ENCODE measurements around the gene DYSF. TPM values are rescaled to one million over a fixed set of nuclear protein-coding genes. Genes with fewer than 3 reads are reported as not detected.

Gene DYSF
- total RNA-seq, 1 experiment from 2014 or later = 0.89 TPM

- intact Hi-C loops (cut with micrococcal nuclease) = no loop called here
- Histone ChIP-seq H3K27ac (ENCODE audit: low read depth, low read length) (no peak overlapping the region), H3K9me3 (ENCODE audit: control insufficient read depth in 1 of 2, insufficient read depth in 1 of 2, low read depth in 1 of 2, low read length in 2 of 2) (no peaks in the 10 kb centered on the region), H3K4me2 (ENCODE audit: low read length) (no peak overlapping the region), H4K20me1 (ENCODE audit: insufficient read depth) (no peaks in the 10 kb centered on the region), H3K9me2 (ENCODE audit: insufficient read depth) (no peaks in the 10 kb centered on the region), H3K27me3 (ENCODE audit: insufficient read depth, low read length) (peaks cover 4% of the 10 kb centered on the region; the same call in 1 of the 2 replicates), H3K79me2 (ENCODE audit: insufficient read depth, low read length) (no peaks in the 10 kb centered on the region), H3K36me3 (ENCODE audit: control insufficient read depth in 1 of 2, insufficient read depth in 2 of 2, low read length in 2 of 2) (no peaks in the 10 kb centered on the region), H3K4me3 (replicated peaks in 1 of 2; ENCODE audit: low read depth in 1 of 2, low read length in 2 of 2) (no peak overlapping the region), H3K4me1 (ENCODE audit: control insufficient read depth in 1 of 2, insufficient read depth in 2 of 2, low read length in 2 of 2) (no peaks in the 10 kb centered on the region), H3K9ac (ENCODE audit: low read length) (no peak overlapping the region), H2AFZ (ENCODE audit: low read depth, low read length, poor library complexity, severe bottlenecking) (no peak overlapping the region)
- ATAC-seq (no peak), DNase-seq (ENCODE audit: low read depth, low spot score) (no peak)
- TF ChIP-seq CEBPB (IDR thresholded peaks at IDR 0.05; ENCODE audit: low read depth) (no peak), FOSL1 (IDR thresholded peaks at IDR 0.05; ENCODE audit: low read depth) (no peak), POLR2A (IDR thresholded peaks at IDR 0.05; ENCODE audit: borderline replicate concordance, extremely low read depth, insufficient read depth, insufficient read length) (no peak), EGR1 (IDR thresholded peaks at IDR 0.05; ENCODE audit: low read depth) (no peak), JUND (IDR thresholded peaks at IDR 0.05) (no peak), SP1 (IDR thresholded peaks at IDR 0.05; ENCODE audit: low read depth) (no peak), CTCF (IDR thresholded peaks at IDR 0.05 in 2 of 3, conservative IDR thresholded peaks at IDR 0.05 in 1 of 3; ENCODE audit: borderline replicate concordance in 1 of 3, insufficient read depth in 1 of 3, low read depth in 2 of 3, low read length in 2 of 3) (no peak), EZH2phosphoT487 (IDR thresholded peaks at IDR 0.05; ENCODE audit: borderline replicate concordance) (no peak), CBX3 (IDR thresholded peaks at IDR 0.05; ENCODE audit: low read depth) (no peak), ATF3 (IDR thresholded peaks at IDR 0.05) (no peak)
- ChIA-PET RAD21 (ENCODE audit: low non-redundant PET in 1 of 2, low total read pairs in 2 of 2, uncharacterized antibody in 2 of 2, unreplicated experiment in 2 of 2) (no interaction called here), POLR2A (no interaction called here), CTCF (no interaction called here)
- BruUV-seq (replicated peaks) = no TSS peak
These were observed 241.3 kb downstream of the DYSF start for GRCh38 chr2:71694501-71695234.
